T-helper 2 cell treated with Interferon-gamma antibody and Interleukin-4, amounts not matched to agents 5 μg/mL and 100 μg/mL, for 36 hours (primary cell): ENCODE measurements around the gene CEP135.
"Not testable (repeated sequence)": the region's sequence is repeated elsewhere in the genome, so short reads cannot be mapped to it uniquely, and the experiment has no call there.

Experiments
- DNase-seq: peaks from one replicate; pipeline ENCODE4 v3.0.0; 2021; ENCODE audit warnings: low spot score
- H3K27ac Mint-ChIP-seq: one replicate; pipeline ENCODE4 v1.8.0; 2021; ENCODE audit warnings: mild to moderate bottlenecking, mixed read lengths
- H3K27me3 Mint-ChIP-seq: one replicate; pipeline ENCODE4 v1.8.0; 2021; ENCODE audit warnings: low read depth, mixed read lengths
- H3K36me3 Mint-ChIP-seq: one replicate; pipeline ENCODE4 v1.8.0; 2021; ENCODE audit warnings: low read depth, mixed read lengths
- H3K4me1 Mint-ChIP-seq: one replicate; pipeline ENCODE4 v1.8.0; 2021; ENCODE audit warnings: low read depth, mixed read lengths
- H3K4me3 Mint-ChIP-seq: one replicate; pipeline ENCODE4 v1.8.0; 2022; ENCODE audit warnings: mild to moderate bottlenecking, moderate library complexity, mixed read lengths
- H3K9me3 Mint-ChIP-seq: one replicate; pipeline ENCODE4 v1.8.0; 2021; ENCODE audit warnings: mixed read lengths

The CEP135 gene

DNA sequence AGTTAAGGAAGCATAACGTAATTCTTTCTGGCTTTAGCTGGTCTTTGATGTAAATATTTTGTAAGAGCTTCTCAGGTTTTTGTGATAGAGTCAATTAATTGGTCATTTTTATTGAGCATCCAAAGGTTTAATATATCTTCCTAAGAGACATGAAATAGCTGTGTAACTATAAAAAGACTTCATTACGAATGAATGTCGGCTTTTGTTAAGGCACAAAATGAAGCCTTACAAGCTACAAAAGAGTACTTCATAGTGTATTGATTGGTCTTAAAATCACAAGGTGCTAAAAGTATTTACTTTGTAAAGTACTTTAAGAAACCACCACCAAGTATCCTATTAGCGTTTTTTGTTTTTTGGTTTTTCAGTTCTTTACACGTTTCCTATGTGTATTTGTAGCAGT, 104.2 kb downstream of the CEP135 start:
- peaks cover 7% of the 10 kb centered on the region for H3K4me1 Mint-ChIP-seq
- no peaks in the 10 kb centered on the region for H3K9me3 Mint-ChIP-seq
- no peak overlapping the region for H3K4me3 Mint-ChIP-seq
- H3K27me3 Mint-ChIP-seq: peaks cover 40% of the 10 kb centered on the region
- DNase-seq: no peak
- no peak overlapping the region for H3K27ac Mint-ChIP-seq
- H3K36me3 Mint-ChIP-seq: no peaks in the 10 kb centered on the region

DNA sequence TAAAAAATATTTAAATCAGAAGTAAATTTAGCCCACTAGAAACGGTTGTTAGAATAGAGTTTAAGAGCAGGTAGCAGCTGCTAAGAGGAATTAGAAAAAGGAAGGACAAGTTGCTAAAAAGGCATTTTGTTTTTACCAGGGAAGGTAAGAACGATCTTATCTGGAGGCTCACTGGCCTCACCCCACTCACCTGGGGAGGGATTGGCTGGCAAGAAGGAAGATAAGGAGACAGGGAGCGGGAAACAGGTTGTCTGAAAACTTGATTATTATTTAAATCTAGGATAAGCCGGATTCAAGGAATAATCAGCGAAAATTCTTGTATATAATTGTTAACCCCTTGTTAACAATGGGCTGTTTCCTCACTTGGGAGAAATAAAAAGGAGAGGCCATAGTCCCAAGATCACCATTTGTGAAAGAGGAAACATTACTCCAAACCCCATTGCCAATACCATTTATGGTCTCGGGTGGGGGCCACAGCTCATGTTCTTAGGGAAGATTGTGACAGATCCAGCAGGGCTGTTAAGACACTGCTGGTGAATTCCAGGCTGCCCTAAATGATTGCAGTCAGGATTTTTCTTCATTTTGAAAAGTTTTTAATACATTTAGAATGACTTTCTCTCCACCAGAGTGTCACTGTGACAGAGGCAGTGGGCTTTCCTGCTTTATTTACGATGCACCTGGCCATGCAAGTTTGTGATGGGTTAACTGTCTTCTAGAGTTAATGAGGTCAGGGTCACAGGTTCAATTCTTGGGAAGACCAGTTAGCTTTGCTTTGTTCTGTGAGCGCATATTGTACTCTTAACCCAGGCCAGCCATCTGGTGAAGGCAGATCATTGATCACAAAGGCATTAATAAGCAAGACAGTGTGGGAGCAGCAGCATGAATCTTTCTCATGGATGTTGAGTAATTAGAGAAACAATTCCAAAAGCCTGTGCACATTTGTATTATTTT, 106.6 kb downstream of the CEP135 start:
- H3K27me3 Mint-ChIP-seq: peaks cover 27% of the 10 kb centered on the region
- no peak overlapping the region for H3K27ac Mint-ChIP-seq
- no peak for DNase-seq
- H3K36me3 Mint-ChIP-seq: no peaks in the 10 kb centered on the region
- H3K4me1 Mint-ChIP-seq: no peaks in the 10 kb centered on the region
- no peak overlapping the region for H3K4me3 Mint-ChIP-seq
- no peaks in the 10 kb centered on the region for H3K9me3 Mint-ChIP-seq

DNA sequence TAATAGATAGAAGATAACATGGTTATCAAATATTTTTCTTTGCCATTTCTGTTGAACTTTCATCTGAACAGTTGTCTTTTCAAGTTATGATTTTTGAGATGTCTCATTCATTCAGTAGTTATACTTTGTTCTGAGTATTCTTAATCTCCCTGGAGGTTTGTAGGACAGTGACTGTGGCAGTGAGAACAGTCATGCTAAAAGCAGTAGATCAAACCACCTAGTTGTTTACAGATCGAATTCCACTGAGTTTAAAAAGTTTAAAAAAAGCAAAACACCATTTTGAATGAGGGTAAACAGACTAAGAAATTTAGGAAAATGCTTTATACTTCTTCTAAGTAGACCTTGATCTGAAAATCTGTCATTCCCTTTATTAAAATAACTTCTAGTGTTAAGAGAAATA, 107.2 kb downstream of the CEP135 start:
- Mint-ChIP-seq H3K27ac (no peak overlapping the region), H3K4me1 (no peaks in the 10 kb centered on the region), H3K27me3 (peaks cover 20% of the 10 kb centered on the region)

DNA sequence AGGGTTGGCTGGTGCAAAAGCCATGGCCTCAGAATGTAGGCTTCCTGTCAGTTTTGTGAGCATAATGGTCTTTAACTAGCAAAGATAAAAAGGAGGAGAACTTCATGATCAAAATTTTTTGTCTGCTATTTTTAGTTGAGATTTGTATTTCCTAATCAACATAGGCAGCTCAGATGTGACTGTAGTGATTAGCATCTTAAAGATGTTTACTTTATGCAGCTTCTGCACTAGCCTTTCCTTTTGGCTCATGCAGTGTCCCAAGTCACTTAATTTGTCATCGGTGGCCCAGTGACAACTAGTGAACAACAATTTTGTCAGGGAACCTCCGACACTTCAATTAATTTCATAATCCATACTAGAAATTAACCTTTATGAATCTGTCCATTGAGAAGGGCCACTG, 109.8 kb downstream of the CEP135 start:
- Mint-ChIP-seq H3K36me3 (no peaks in the 10 kb centered on the region), H3K9me3 (no peaks in the 10 kb centered on the region), H3K27ac (no peak overlapping the region), H3K4me3 (no peak overlapping the region), H3K27me3 (peaks cover 9% of the 10 kb centered on the region), H3K4me1 (no peaks in the 10 kb centered on the region)
- DNase-seq: no peak

More for the DNA sequence above, 107.2 kb downstream of the CEP135 start:
- Mint-ChIP-seq H3K9me3 (no peaks in the 10 kb centered on the region), H3K4me3 (no peak overlapping the region), H3K36me3 (no peaks in the 10 kb centered on the region)
- DNase-seq: no peak

DNA sequence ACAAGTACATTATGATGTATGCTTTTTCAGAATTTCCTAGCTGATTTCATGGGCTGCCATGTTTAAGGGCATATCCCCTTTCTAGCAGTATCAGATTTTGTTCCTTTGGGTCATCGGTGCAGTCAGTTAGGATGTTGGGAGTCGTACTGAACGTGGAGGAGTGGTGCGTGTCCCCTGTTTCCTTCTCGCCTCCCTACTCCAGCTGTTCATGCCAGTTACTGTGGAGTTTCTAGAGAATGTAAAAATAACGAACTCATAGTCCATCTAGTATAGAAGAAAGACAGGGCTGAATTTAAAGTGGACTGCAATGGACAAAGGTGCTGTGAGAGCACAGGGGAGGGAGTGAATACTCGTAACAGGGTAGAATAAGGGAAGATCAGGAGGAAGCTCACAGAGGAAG, 111.3 kb downstream of the CEP135 start:
- H3K27ac Mint-ChIP-seq: no peak overlapping the region
- H3K27me3 Mint-ChIP-seq: peaks cover 11% of the 10 kb centered on the region
- no peaks in the 10 kb centered on the region for H3K4me1 Mint-ChIP-seq
- no peaks in the 10 kb centered on the region for H3K36me3 Mint-ChIP-seq
- H3K4me3 Mint-ChIP-seq: no peak overlapping the region
- no peak for DNase-seq
- no peaks in the 10 kb centered on the region for H3K9me3 Mint-ChIP-seq

DNA sequence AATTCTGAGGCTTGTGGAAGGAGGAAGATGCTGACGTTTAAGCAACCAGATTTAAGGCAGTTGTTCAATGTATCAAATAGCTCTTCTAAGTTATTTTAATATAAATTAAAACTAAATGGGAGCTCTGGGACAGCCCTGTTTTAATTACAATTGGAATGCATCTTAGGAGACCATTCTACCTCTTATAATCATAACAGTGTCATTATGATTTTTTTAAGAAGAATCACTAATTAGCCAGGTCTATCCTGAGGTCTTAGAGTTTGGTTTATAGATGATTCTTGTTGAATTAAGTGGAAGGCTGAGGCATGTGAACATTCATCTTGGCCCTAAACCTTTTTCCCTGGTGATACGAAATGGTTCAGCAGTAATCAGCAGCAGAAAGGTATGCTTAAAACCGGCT, 113.4 kb downstream of the CEP135 start:
- H3K4me1 Mint-ChIP-seq: no peaks in the 10 kb centered on the region
- H3K4me3 Mint-ChIP-seq: no peak overlapping the region
- no peak for DNase-seq
- no peaks in the 10 kb centered on the region for H3K9me3 Mint-ChIP-seq
- no peaks in the 10 kb centered on the region for H3K36me3 Mint-ChIP-seq
- peaks cover 10% of the 10 kb centered on the region for H3K27me3 Mint-ChIP-seq
- no peak overlapping the region for H3K27ac Mint-ChIP-seq

DNA sequence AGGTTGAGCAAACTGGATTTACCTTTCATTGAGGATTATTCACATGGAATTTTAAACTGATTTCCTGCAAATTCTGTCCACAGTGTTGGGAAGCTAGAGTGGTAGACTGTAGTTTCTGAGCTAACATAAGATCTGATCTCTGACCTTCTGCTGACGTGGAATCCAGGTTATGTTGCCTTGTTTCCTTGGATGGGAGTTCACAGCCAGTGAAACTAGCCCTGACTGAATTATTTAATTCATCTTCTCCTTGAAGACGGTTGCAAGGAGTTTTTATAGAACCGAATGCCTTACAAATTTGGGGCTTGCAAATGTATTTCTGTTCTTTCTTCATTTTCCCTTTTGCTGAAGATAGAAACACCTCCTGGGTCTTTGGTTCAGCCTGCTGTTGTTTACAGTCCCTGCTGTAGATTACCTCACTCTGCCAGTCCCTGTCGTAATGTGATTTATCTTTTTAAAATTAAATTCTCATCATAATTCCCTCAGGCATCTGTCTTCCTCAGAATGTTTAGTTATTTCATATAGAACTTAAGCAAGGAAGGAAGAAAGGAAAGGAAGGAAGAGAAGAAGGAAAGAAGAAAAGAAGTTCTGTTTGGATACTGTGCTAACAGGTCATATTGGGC, 113.9 kb downstream of the CEP135 start:
- Mint-ChIP-seq H3K36me3 (no peaks in the 10 kb centered on the region), H3K27me3 (peaks cover 10% of the 10 kb centered on the region)

DNA sequence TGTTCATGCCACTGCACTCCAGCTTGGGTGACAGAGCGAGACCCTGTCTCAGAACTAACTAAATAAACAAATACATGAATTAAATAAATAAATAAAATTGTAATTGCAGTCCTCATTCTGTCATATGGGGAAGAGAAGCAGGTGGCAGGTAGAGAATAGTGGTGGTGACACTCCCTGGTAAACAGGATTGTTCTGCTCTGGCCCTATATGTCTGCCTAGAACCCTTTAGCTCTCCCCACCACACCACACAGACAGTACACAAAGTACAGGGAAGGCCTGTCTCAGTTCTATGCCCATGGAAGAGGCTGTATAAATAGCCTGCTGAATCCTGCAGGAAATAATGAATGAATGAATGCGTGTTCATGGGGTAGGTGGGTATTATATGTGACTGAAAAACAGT, 117.7 kb downstream of the CEP135 start:
- H3K36me3 Mint-ChIP-seq: no peaks in the 10 kb centered on the region
- H3K27me3 Mint-ChIP-seq: peaks cover 10% of the 10 kb centered on the region
- H3K27ac Mint-ChIP-seq: no peak overlapping the region
- H3K4me3 Mint-ChIP-seq: no peak overlapping the region
- H3K4me1 Mint-ChIP-seq: no peaks in the 10 kb centered on the region
- no peaks in the 10 kb centered on the region for H3K9me3 Mint-ChIP-seq
- no peak for DNase-seq

More for the DNA sequence above, 113.9 kb downstream of the CEP135 start:
- Mint-ChIP-seq H3K27ac (no peak overlapping the region), H3K4me3 (no peak overlapping the region), H3K9me3 (no peaks in the 10 kb centered on the region), H3K4me1 (no peaks in the 10 kb centered on the region)
- DNase-seq: no peak

DNA sequence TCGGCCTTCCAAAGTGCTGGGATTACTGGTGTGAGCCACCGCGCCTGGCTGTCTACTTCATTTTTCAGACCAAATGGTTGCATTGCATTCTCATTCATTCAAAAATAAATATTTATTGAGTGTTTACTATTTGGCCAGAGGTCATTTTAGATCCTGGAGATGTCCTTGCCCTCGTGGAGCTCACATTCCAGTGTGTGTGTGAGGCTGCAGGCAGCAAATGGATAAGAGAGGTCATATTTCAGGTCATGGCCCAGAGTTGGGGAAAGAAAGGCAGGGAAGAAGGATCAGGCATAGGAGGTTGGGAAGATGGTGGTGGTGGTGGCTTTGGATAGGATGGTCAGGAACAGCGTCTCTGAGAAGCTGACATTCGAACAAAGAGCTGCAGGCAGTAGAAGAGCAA, 119.1 kb downstream of the CEP135 start:
- Mint-ChIP-seq H3K4me1 (no peaks in the 10 kb centered on the region), H3K27ac (no peak overlapping the region), H3K36me3 (no peaks in the 10 kb centered on the region)

DNA sequence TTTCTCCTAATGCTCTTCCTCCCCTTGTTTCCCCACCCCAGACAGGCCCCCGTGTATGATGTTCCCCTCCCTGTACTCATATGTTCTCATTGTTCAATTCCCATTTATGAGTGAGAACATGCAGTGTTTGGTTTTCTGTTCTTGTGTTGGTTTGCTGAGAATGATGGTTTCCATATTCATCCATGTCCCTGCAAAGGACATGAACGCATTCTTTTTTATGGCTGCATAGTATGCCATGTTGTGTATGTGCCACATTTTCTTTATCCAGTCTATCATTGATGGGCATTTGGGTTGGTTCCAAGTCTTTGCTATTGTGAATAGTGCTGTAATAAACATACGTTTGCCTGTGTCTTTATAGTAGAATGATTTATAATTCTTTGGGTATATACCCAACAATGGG, 124.0 kb downstream of the CEP135 start:
- not testable (repeated sequence) for H3K4me3 Mint-ChIP-seq, H3K27me3 Mint-ChIP-seq, DNase-seq, H3K9me3 Mint-ChIP-seq, H3K27ac Mint-ChIP-seq, H3K36me3 Mint-ChIP-seq, H3K4me1 Mint-ChIP-seq

More for the DNA sequence above, 119.1 kb downstream of the CEP135 start:
- Mint-ChIP-seq H3K4me3 (no peak overlapping the region), H3K9me3 (no peaks in the 10 kb centered on the region), H3K27me3 (peaks cover 7% of the 10 kb centered on the region)
- no peak for DNase-seq

DNA sequence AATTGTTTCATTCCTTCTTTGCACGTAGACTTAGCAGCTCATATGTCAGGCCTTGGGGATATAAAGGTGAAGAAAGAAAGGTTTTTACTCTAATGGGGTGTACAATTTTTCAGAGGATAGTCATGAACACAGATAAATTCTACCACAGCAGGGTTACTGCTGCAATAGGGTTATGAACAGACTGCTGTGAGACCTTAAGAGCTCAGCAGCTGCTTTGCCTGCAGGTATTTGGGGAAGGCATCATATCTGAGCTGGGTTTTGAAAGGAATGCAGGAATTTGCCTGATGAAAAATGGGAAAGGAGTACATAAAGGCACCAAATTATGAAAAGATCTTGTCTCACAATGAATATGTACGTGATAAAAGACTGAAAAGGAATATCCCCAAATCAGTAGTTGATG, 128.9 kb downstream of the CEP135 start:
- H3K36me3 Mint-ChIP-seq: no peaks in the 10 kb centered on the region
- no peak for DNase-seq
- H3K27ac Mint-ChIP-seq: no peak overlapping the region
- no peaks in the 10 kb centered on the region for H3K9me3 Mint-ChIP-seq
- H3K4me1 Mint-ChIP-seq: no peaks in the 10 kb centered on the region
- no peak overlapping the region for H3K4me3 Mint-ChIP-seq
- H3K27me3 Mint-ChIP-seq: peaks cover 5% of the 10 kb centered on the region

DNA sequence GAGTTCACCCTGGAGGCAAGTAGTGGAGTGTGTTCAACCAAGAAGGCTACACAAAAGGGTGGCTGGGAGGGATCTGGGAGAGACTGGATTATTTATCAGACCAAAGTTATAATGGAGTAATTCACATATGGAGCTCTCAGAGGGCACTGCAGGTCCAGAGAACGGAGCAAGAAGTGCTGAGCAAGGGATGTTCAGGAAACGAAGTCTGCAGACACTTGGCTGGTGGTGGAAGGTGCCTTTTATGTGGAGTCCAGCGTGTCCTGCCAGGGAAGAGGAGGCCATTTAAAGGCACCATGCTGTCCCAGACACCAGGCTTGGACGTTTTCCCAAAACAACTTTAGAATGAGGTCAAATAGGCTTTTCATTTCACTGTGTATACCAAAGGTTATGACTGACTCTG, 130.1 kb downstream of the CEP135 start:
- no peaks in the 10 kb centered on the region for H3K9me3 Mint-ChIP-seq
- peaks cover 3% of the 10 kb centered on the region for H3K27me3 Mint-ChIP-seq
- no peak for DNase-seq
- H3K4me1 Mint-ChIP-seq: no peaks in the 10 kb centered on the region
- H3K36me3 Mint-ChIP-seq: no peaks in the 10 kb centered on the region
- no peak overlapping the region for H3K4me3 Mint-ChIP-seq
- no peak overlapping the region for H3K27ac Mint-ChIP-seq

DNA sequence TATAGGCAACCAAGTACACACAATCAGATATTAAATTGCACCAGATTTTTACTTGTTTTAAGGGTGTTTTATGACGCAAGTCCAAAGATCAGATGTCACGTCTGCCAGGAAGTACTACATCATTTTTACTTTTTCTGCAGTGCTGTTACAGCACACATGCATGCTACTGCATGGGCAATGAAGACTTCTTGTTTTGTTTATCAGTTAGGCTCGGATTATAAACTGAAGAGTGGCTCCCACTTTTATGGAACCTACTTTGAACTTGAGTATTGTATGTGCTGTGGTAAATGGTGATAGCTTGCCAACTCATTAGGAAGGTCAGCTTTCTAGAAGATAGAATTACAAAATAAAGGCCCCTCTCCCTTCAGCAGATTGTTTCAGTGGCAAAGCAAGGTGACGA, 131.6 kb downstream of the CEP135 start:
- no peak for DNase-seq
- Mint-ChIP-seq H3K36me3 (no peaks in the 10 kb centered on the region), H3K9me3 (no peaks in the 10 kb centered on the region), H3K4me3 (no peak overlapping the region), H3K4me1 (no peaks in the 10 kb centered on the region), H3K27me3 (peaks cover 4% of the 10 kb centered on the region), H3K27ac (no peak overlapping the region)

DNA sequence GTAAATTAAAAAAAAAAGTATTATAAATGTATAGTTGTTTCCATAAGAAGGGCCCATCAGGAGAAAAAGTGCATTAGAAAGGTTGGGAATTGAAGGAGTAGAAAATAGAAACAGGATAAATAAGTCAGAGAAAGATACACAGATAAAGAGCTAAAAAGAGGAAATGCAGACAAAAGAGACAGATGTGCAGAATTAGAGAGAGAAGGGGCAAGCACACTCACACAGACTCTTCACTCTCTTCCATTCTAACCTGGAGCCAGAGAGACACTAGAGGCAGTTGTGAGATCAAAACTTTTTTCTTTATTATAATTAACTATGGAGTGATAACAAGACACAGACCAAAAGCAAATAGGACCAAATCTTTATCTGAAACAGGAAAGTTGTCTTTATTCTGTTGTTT, 134.1 kb downstream of the CEP135 start:
- H3K4me1 Mint-ChIP-seq: no peaks in the 10 kb centered on the region
- DNase-seq: no peak

More for the DNA sequence above, 134.1 kb downstream of the CEP135 start:
- H3K9me3 Mint-ChIP-seq: no peaks in the 10 kb centered on the region
- H3K27ac Mint-ChIP-seq: no peak overlapping the region
- peaks cover 4% of the 10 kb centered on the region for H3K27me3 Mint-ChIP-seq
- no peaks in the 10 kb centered on the region for H3K36me3 Mint-ChIP-seq
- H3K4me3 Mint-ChIP-seq: no peak overlapping the region
